GM18907 (cell line): ENCODE results near the gene TSPAN32.
"Not testable (repeated sequence)": the region's sequence is repeated elsewhere in the genome, so short reads cannot be mapped to it uniquely, and the experiment has no call there.

Experiments used
- ATAC-seq: cut with Tn5 transposase; IDR thresholded peaks from one replicate; pipeline ENCODE4 v1.9.1; 2021; ENCODE audit warnings: mild to moderate bottlenecking, moderate library complexity; ENCODE audit not compliant: unreplicated experiment

TSPAN32 gene

GRCh38 chr11:2362414-2362813 is 60.6 kb downstream of the TSPAN32 start:
- ATAC-seq = no peak

GRCh38 chr11:2363130-2363529 is 61.3 kb downstream of the TSPAN32 start:
- no peak for ATAC-seq

- no peak for ATAC-seq
Observed at GRCh38 chr11:2363577-2364370, 62.0 kb downstream of the TSPAN32 start.

- not testable (repeated sequence) for ATAC-seq
Observed at GRCh38 chr11:2364386-2364785, 62.6 kb downstream of the TSPAN32 start.

- ATAC-seq = no peak
Observed at GRCh38 chr11:2365571-2366210, 63.9 kb downstream of the TSPAN32 start.

DNA sequence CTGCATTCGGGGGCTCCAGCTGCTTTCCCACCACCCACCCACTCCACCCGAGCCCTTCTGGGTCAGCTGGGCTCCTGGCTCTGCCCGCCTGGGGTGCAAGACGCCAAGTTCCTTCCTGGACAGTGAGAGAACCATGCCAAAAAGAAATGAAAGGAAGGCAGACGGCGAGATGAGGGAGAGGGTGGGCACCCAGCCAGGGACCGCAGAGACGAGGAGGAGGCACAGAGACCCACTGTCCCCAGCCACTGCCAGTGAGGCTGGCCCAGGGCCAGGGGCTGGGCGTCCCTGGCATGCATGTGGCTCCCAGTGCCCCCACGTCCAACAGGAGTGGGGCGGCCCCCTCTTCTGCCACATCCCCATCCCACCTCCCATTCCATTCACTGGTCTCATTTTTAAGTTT is 64.5 kb downstream of the TSPAN32 start:
- ATAC-seq = no peak

- no peak for ATAC-seq
Observed at GRCh38 chr11:2366733-2367132, 64.9 kb downstream of the TSPAN32 start.

DNA sequence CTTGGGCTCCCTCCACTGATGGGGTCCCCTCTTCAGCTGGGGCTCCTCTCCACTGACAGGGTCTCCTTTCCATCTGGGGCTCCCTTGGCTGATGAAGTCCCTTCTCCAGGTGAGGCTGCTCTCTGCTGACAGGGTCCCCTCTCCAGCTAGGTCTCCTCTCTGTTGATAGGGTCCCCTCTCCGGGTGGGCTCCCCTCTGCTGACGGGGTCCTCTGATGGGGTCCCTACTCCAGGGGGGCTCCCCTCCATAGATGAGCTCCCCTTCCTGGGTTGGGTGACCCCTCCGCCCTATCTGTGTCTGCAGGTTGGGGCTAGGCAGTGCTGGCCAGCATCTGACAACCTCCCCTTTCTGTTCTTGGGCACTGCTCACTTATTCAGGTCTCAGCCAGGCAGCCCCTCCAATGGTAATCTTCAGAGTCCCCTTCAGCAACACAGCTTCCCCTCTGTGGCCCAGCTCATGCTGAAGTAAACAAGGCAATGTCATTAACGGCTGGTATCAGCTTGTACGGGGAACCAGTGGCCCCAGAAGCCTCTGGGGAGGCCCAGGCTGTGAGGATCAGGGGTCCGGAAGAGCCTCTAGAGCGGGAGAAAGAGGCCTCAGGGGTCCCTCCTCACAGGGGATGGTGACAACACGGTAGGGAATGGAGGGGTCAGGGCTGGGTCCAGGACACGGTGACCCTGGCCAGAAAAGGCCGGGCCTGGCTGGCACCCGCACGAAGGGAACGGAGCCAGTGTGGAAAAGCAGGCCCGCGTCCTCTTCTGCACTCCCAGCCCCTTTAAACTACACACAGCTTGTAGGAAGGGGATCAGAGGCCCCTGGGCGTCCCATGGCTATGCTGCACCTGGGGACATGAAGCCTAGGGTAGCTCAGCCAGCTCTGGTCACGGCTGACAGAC is 65.7 kb downstream of the TSPAN32 start:
- ATAC-seq = no peak
